ENCODE data around the gene THBS1.

Gene THBS1

DNA sequence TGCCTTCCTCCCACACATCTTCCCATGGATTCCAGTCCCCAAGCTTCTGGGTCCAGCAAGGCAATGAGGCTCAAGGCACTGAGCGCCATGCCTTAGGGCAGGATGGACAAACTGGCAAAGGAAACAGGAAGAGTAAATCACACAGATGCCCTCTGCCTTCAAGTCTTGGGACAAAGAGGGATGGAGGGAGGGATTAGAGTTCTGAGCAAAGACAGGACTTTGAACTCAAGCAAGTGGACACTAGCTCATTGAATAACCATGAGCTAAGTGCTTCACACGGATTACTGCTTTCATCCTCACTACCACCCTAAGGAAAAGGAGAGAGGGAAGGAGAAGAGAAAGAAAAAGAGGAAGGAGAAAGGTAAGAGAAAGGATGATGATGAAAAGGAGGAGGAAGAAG, 7.6 kb upstream of the THBS1 start:
- H3K4me2 ChIP-seq: no peak overlapping the region
- H3K27me3 ChIP-seq: no peaks in the 10 kb centered on the region
- no peak overlapping the region for H3K9ac ChIP-seq
- no peak overlapping the region for H3K4me3 ChIP-seq
- no peaks in the 10 kb centered on the region for H3K4me1 ChIP-seq
- H3K36me3 ChIP-seq: no peaks in the 10 kb centered on the region
- H3K9me3 ChIP-seq: no peaks in the 10 kb centered on the region
- TF ChIP-seq Cebpa-rat (IDR thresholded peaks at IDR 0.05): no peak
- H3K27ac ChIP-seq: no peak overlapping the region
- no peaks in the 10 kb centered on the region for H4K20me1 ChIP-seq

DNA sequence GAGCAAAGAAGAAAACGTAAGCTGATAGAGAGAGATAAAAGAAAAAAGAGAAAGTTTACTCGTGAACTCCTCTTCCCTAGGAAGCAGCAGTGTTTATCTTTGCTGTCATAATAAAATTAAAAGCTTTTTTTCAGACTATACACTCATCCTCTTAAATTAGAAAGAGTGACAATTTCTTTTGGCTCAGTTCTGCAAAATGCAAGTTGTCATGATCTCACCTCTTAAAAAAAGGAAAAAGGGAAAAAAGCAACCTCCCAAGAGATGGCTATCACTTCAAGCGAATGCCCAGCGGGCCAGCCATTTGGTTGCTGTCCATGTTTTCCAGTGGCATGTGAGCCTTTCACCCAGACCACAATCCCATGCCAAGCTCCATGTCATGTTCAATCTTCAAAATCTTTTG, 7.0 kb upstream of the THBS1 start:
- no peak for TF ChIP-seq Cebpa-rat (IDR thresholded peaks at IDR 0.05)
- Histone ChIP-seq H3K9ac (no peak overlapping the region), H4K20me1 (no peaks in the 10 kb centered on the region), H3K9me3 (no peaks in the 10 kb centered on the region), H3K4me3 (no peak overlapping the region), H3K36me3 (no peaks in the 10 kb centered on the region), H3K27ac (no peak overlapping the region), H3K27me3 (no peaks in the 10 kb centered on the region), H3K4me1 (no peaks in the 10 kb centered on the region), H3K4me2 (no peak overlapping the region)

DNA sequence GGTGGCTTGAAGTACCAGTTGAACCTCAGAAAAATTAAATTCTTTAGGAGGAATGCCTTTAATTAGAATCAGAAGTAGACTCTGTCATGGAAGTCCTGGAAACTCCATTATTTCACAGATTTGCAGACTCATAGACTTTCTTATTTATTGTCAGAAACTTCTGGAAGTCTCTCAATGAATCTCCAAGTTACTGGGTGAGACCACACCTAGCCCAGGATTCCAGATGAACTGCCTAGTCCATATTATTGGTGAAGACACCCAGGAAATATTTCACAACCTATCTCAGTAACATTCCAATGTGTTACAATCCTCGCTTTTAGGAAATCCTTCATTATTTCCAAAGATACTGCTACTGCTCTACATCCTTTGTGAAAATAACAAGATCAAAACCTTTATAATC, 6.5 kb upstream of the THBS1 start:
- Histone ChIP-seq H3K27me3 (no peaks in the 10 kb centered on the region), H3K27ac (no peak overlapping the region), H3K9ac (no peak overlapping the region), H3K9me3 (no peaks in the 10 kb centered on the region), H3K4me2 (no peak overlapping the region), H3K36me3 (no peaks in the 10 kb centered on the region), H4K20me1 (no peaks in the 10 kb centered on the region), H3K4me3 (no peak overlapping the region), H3K4me1 (no peaks in the 10 kb centered on the region)
- TF ChIP-seq Cebpa-rat (IDR thresholded peaks at IDR 0.05): no peak

DNA sequence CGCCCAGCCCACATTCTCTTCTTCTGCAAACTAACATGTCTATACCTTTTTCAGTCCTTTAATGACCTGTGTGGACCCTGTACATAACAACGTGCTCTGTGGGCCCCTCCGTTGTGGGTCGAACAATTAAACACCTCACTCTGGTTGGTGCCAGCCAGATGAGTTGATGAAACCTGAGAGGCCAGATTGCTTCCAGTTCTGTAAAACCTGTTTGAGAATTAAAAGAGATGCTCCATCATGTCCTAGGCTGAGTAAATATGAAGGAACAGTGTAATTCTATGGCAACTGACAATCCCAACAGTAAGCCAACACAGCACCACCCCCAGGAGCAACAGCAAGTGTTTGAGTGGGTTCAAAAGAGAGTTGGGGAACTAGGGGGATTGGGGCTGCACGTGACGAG, 5.7 kb upstream of the THBS1 start:
- no peak overlapping the region for H3K9ac ChIP-seq
- no peak overlapping the region for H3K4me2 ChIP-seq
- TF ChIP-seq Cebpa-rat (IDR thresholded peaks at IDR 0.05): no peak
- H3K36me3 ChIP-seq: no peaks in the 10 kb centered on the region
- no peak overlapping the region for H3K27ac ChIP-seq
- no peaks in the 10 kb centered on the region for H3K9me3 ChIP-seq
- no peaks in the 10 kb centered on the region for H4K20me1 ChIP-seq
- no peak overlapping the region for H3K4me3 ChIP-seq
- H3K4me1 ChIP-seq: no peaks in the 10 kb centered on the region
- H3K27me3 ChIP-seq: peaks cover 7% of the 10 kb centered on the region

DNA sequence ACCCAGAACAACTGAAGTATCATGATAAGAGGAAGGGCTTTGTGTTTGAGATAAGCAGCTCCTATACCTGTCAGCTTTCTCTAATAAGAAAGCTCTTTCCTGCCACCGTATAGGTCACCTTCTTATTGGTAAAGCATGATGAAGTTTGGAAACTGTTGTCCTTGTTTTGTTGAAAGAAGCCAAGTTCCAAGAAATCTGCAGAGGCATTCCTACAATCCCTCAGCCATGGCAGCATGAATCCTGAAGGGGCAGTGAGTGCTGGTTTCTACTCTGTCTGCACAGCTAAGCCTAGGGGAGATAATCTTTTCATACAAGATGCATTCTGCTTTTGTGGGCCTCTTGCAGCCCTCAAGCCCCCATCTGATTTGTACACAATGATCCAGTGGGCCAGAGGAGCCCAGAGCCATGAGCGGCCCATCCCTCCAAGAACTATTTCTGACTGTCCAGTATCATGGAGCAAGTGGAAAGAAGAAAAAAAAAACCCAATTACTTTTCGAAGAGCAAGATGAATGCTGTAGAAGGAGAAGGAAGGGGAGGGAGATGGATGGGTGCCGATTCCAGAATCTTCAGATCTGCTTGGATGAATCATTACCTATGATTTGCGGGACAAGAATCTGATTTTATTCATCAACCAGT, 1.9 kb upstream of the THBS1 start:
- peaks cover 9% of the 10 kb centered on the region; the same call in 1 of the 2 replicates for H4K20me1 ChIP-seq
- no peak for TF ChIP-seq Cebpa-rat (IDR thresholded peaks at IDR 0.05)
- H3K9ac ChIP-seq: no peak overlapping the region
- peaks cover 37% of the 10 kb centered on the region for H3K27me3 ChIP-seq
- H3K4me3 ChIP-seq: no peak overlapping the region
- no peak overlapping the region for H3K4me2 ChIP-seq
- no peaks in the 10 kb centered on the region for H3K9me3 ChIP-seq
- H3K4me1 ChIP-seq: peaks cover 8% of the 10 kb centered on the region; the same call in 1 of the 2 replicates
- no peak overlapping the region for H3K27ac ChIP-seq
- no peaks in the 10 kb centered on the region for H3K36me3 ChIP-seq

DNA sequence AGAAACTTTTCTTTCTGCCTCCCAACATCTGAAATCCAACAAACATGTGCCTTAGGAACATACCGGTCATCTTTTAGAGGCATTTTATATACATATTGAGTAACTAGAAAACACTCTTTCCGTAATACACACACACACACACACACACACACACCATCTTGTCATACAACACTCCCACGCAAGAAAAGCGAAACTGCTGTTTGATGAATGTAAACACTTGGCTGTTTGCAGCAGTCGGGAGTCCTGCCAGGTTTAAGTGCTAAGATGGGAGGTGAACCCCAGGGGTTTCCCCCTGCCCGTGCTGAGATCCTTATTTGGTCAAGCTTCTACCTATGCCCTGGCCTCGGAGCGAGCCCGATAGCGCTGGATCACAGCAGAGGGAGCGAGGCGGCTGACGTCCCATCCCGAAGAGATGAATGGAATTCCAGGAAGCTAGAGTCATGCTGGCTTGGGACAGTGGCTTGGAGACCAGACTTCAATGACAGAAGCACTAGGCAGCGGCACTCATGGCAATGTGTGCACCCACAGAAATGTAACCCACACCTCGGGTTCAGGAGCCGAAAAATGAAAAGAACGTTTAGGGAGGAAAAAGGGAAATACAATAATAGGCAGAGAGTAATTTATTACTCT, 1.3 kb upstream of the THBS1 start:
- Histone ChIP-seq H3K4me1 (peaks cover 8% of the 10 kb centered on the region; the same call in 1 of the 2 replicates), H3K9ac (no peak overlapping the region), H3K4me2 (peak overlapping the region; percentile 84), H3K9me3 (no peaks in the 10 kb centered on the region), H3K36me3 (no peaks in the 10 kb centered on the region), H3K4me3 (no peak overlapping the region), H3K27ac (no peak overlapping the region), H4K20me1 (peaks cover 9% of the 10 kb centered on the region; the same call in 1 of the 2 replicates), H3K27me3 (peaks cover 37% of the 10 kb centered on the region)
- no peak for TF ChIP-seq Cebpa-rat (IDR thresholded peaks at IDR 0.05)

DNA sequence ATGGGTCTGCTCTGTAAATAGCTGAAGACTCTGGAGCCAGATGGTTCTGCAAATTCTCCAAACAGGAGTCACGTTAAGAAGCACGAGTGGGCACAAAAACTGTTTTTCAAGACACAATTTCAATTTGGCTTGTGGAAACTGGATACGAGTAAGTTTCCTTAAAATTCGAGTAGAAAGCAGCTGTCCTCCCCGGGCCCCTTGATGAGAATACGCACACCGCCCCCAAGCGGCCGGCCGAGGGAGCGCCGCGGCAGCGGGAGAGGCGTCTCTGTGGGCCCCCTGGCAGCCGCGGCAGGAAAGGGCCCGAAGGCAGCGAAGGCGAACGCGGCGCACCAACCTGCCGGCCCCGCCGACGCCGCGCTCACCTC, 778 bp upstream of the THBS1 start:
- peak overlapping the region; percentile 84 for H3K4me2 ChIP-seq
- no peaks in the 10 kb centered on the region for H3K36me3 ChIP-seq
- peak overlapping the region; percentile 63 for H3K4me3 ChIP-seq
- H3K9me3 ChIP-seq: no peaks in the 10 kb centered on the region
- H3K27me3 ChIP-seq: peaks cover 37% of the 10 kb centered on the region
- peaks cover 9% of the 10 kb centered on the region; the same call in 1 of the 2 replicates for H4K20me1 ChIP-seq
- H3K9ac ChIP-seq: no peak overlapping the region
- no peak overlapping the region for H3K27ac ChIP-seq
- peaks cover 8% of the 10 kb centered on the region; the same call in 1 of the 2 replicates for H3K4me1 ChIP-seq
- TF ChIP-seq Cebpa-rat (IDR thresholded peaks at IDR 0.05): no peak

DNA sequence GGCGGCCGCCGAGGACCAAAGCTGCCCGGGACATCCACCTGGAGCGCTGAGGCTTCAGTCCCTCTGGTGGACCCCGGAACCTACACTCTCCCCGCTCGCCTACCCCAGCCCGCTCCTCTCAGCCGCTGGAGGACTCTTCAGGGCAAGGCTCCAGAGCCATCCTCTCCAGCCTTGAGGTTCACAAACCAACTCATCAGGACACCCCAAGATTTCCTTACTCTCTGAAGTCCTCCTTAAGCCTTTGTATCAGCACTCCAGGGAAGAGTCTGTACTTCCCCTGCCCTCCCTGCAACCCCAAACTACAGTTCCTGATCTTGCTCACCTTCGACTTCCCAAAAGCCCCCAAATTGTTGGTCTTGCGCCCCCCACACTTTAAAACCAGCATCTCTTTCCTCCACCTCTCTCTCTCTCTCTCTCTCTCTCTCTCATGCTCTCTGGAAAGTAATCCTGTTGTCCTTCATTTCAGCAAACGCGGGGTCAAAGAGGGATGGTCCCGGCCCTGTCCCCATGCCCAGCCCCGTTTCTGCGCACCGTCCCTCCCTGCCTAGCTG, 438 bp downstream of the THBS1 start:
- TF ChIP-seq Cebpa-rat (IDR thresholded peaks at IDR 0.05): no peak
- Histone ChIP-seq H3K27ac (no peak overlapping the region), H3K9me3 (no peaks in the 10 kb centered on the region), H3K9ac (no peak overlapping the region), H4K20me1 (peaks cover 9% of the 10 kb centered on the region; the same call in 1 of the 2 replicates), H3K36me3 (no peaks in the 10 kb centered on the region), H3K4me3 (peak overlapping the region; percentile 63), H3K27me3 (peaks cover 37% of the 10 kb centered on the region), H3K4me1 (peaks cover 8% of the 10 kb centered on the region; the same call in 1 of the 2 replicates), H3K4me2 (peak overlapping the region; percentile 84)

DNA sequence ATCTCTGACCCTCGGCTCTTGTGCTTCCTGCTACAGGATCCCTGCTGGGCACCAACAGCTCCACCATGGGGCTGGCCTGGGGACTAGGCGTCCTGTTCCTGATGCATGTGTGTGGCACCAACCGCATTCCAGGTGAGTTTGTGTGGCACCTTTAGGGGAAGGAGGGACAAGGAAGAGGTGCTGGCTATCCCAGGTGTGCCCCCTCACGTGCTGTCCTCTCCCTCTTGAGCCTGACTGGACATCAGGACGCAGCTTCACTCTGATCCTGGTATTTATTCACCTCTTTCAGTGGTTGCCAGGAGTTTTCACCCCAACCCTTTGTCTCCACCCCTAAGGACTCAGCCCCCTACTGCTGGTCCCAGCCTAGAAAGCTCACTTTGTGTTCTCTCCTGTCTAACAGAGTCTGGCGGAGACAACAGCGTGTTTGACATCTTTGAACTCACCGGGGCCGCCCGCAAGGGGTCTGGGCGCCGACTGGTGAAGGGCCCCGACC, 960 bp downstream of the THBS1 start:
- H3K4me2 ChIP-seq: no peak overlapping the region
- H3K4me1 ChIP-seq: peaks cover 8% of the 10 kb centered on the region; the same call in 1 of the 2 replicates
- no peak overlapping the region for H3K9ac ChIP-seq
- H4K20me1 ChIP-seq: peaks cover 9% of the 10 kb centered on the region; the same call in 1 of the 2 replicates
- H3K36me3 ChIP-seq: no peaks in the 10 kb centered on the region
- H3K4me3 ChIP-seq: no peak overlapping the region
- no peak for TF ChIP-seq Cebpa-rat (IDR thresholded peaks at IDR 0.05)
- no peaks in the 10 kb centered on the region for H3K9me3 ChIP-seq
- H3K27ac ChIP-seq: no peak overlapping the region
- H3K27me3 ChIP-seq: peaks cover 37% of the 10 kb centered on the region

Data from BLaER1 (cell line).